HG03571 (cell line): ENCODE measurements around the gene RGR.
"Not testable (repeated sequence)": the region's sequence is repeated elsewhere in the genome, so short reads cannot be mapped to it uniquely, and the experiment has no call there.

Source experiments
- ATAC-seq: cut with Tn5 transposase; IDR thresholded peaks from one replicate; pipeline ENCODE4 v1.9.1; 2021; ENCODE audit not compliant: unreplicated experiment

Gene RGR

GRCh38 chr10:84256510-84257342 lies 11.9 kb downstream of the RGR start:
- no peak for ATAC-seq

GRCh38 chr10:84257343-84258020 lies 12.6 kb downstream of the RGR start:
- ATAC-seq: no peak

- no peak for ATAC-seq
Observed at GRCh38 chr10:84258034-84258695, 13.3 kb downstream of the RGR start.

GRCh38 chr10:84261236-84261915 lies 16.5 kb downstream of the RGR start:
- ATAC-seq: no peak

- ATAC-seq: no peak
Observed at GRCh38 chr10:84262190-84262956, 17.5 kb downstream of the RGR start.

- ATAC-seq: no peak
Observed at GRCh38 chr10:84263716-84264115, 18.9 kb downstream of the RGR start.

- ATAC-seq: peak; percentile 94
Observed at GRCh38 chr10:84264611-84265141, 19.8 kb downstream of the RGR start.

GRCh38 chr10:84265418-84265817 lies 20.6 kb downstream of the RGR start:
- ATAC-seq: no peak

GRCh38 chr10:84267503-84268126 lies 22.8 kb downstream of the RGR start:
- no peak for ATAC-seq

- no peak for ATAC-seq
Observed at GRCh38 chr10:84269162-84269561, 24.3 kb downstream of the RGR start.

- no peak for ATAC-seq
Observed at GRCh38 chr10:84269773-84270172, 24.9 kb downstream of the RGR start.

- no peak for ATAC-seq
Observed at GRCh38 chr10:84270708-84271107, 25.9 kb downstream of the RGR start.

- not testable (repeated sequence) for ATAC-seq
Observed at GRCh38 chr10:84279876-84280475, 35.1 kb downstream of the RGR start.

GRCh38 chr10:84286695-84287094 lies 41.8 kb downstream of the RGR start:
- ATAC-seq: no peak

- ATAC-seq: no peak
Observed at GRCh38 chr10:84288151-84288550, 43.3 kb downstream of the RGR start.

GRCh38 chr10:84289521-84290200 lies 44.8 kb downstream of the RGR start:
- no peak for ATAC-seq

GRCh38 chr10:84290235-84290634 lies 45.4 kb downstream of the RGR start:
- no peak for ATAC-seq

- no peak for ATAC-seq
Observed at GRCh38 chr10:84291384-84291783, 46.5 kb downstream of the RGR start.

- ATAC-seq: no peak
Observed at GRCh38 chr10:84292502-84292901, 47.6 kb downstream of the RGR start.
